Measurements from ENCODE around the gene FAM98C. TPM values are rescaled to one million over a fixed set of nuclear protein-coding genes. Genes with fewer than 3 reads are reported as not detected.
"Not testable (repeated sequence)": the region's sequence is repeated elsewhere in the genome, so short reads cannot be mapped to it uniquely, and the experiment has no call there.

The FAM98C gene
- total and polyA plus RNA-seq, 2 donors (not counting 1 experiment from before 2014, with no cell fraction given), result 44.1 to 73.5 TPM

DNA sequence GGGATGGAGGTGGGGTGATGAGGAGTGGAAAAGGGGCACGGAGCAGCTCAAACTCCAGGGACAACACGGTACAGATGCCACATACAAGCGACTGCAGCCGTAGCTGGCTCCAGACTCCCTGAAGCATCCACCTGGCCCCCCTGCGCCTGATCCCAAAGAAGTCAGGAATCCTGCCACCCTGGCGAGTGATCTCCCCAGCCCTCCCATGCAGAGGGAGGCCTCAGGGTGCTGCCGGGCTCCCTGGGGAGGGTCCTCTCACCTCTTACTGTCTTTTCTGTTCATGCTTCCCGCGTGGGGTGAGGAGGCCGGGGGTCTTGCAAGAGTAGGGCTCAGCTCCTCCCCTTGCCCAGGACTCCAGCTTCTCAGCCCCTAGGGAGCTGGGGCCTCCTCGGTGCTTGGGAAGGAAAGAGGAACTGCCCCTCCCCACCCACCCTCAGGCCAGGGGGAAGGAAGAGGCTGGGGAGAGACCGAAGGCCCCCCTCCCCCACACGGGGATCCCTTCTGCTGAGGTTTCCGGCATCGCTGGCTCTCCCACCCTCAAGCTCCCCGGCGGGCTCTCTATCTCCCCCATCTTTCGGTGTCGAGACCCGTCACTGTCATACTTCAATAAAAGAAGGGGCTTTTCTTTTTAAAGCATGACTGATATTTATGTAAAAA lies 23.0 kb downstream of the FAM98C start, which contains the start of gene RASGRP4:
RASGRP4 (minus strand) TSS at position 410 of the 657 bp plus-strand sequence; CDS start at position 282, 128 bp downstream.
- DNase-seq (peak; percentile 73), ATAC-seq (ENCODE audit: low read depth) (peak; percentile 71)
- Histone ChIP-seq H3K27ac (ENCODE audit: low read length in 2 of 2) (no peak within 1 kb of the TSS), H3K4me1 (ENCODE audit: control insufficient read depth in 2 of 2, insufficient read depth in 2 of 2, low read length in 2 of 2) (peaks cover 15 to 22% of the 10 kb centered on the region in 2 donors), H3K4me2 (replicated peaks; ENCODE audit: low read depth, low read length, poor library complexity, severe bottlenecking) (peak within 1 kb of the TSS; percentile 61), H4K20me1 (ENCODE audit: control insufficient read depth, insufficient read depth, low read length, poor library complexity, severe bottlenecking) (no peaks in the 10 kb centered on the region), H3K4me3 (ENCODE audit: control extremely low read depth in 1 of 5, extremely low read depth in 1 of 5, insufficient read depth in 1 of 5, low read depth in 2 of 5, low read length in 4 of 5) (peak within 1 kb of the TSS in 2 of 5 experiments; percentile 15 to 38), H2AFZ (ENCODE audit: insufficient read depth, low read depth, low read length, poor library complexity, severe bottlenecking) (peak within 1 kb of the TSS; percentile 56), H3K27me3 (replicated peaks in 1 of 4; ENCODE audit: control extremely low read depth in 1 of 4, control insufficient read depth in 3 of 4, insufficient read depth in 4 of 4, low read length in 3 of 4) (peaks cover 0 to 2% (median 0%) of the 10 kb centered on the region in 4 experiments), H3K79me2 (ENCODE audit: control insufficient read depth, insufficient read depth, low read length) (no peaks in the 10 kb centered on the region), H3K9ac (ENCODE audit: low read length) (no peak within 1 kb of the TSS), H3K36me3 (replicated peaks in 1 of 2; ENCODE audit: control extremely low read depth in 1 of 2, control insufficient read depth in 1 of 2, extremely low read depth in 1 of 2, insufficient read depth in 2 of 2, low read length in 1 of 2) (no peaks in the 10 kb centered on the region), H3K9me3 (ENCODE audit: control extremely low read depth in 1 of 3, control insufficient read depth in 2 of 3, insufficient read depth in 1 of 3, low read length in 2 of 3) (no peaks in the 10 kb centered on the region)
- peaks cover 13% of the 10 kb centered on the region for H3K27me3 Mint-ChIP-seq
- no peak within 1 kb of the TSS for H3K27ac Mint-ChIP-seq
- H3K4me3 Mint-ChIP-seq, result peak within 1 kb of the TSS; percentile 64
- H3K9me3 Mint-ChIP-seq (ENCODE audit: insufficient read depth), result no peaks in the 10 kb centered on the region
- intact Hi-C loops (cut with micrococcal nuclease), result no loop called here
- 28% methylated on average over 4 of the region's 20 CpGs for WGBS (ENCODE audit: insufficient coverage)
- POLR2A ChIA-PET, result interaction anchor here (0.6 kb wide), 1 partner anchor 507 kb away, joined by 3 read pairs; no protein-coding TSS in a partner anchor
- H3K4me1 Mint-ChIP-seq, result peaks cover 26% of the 10 kb centered on the region
- TF ChIP-seq, protein P1, sequence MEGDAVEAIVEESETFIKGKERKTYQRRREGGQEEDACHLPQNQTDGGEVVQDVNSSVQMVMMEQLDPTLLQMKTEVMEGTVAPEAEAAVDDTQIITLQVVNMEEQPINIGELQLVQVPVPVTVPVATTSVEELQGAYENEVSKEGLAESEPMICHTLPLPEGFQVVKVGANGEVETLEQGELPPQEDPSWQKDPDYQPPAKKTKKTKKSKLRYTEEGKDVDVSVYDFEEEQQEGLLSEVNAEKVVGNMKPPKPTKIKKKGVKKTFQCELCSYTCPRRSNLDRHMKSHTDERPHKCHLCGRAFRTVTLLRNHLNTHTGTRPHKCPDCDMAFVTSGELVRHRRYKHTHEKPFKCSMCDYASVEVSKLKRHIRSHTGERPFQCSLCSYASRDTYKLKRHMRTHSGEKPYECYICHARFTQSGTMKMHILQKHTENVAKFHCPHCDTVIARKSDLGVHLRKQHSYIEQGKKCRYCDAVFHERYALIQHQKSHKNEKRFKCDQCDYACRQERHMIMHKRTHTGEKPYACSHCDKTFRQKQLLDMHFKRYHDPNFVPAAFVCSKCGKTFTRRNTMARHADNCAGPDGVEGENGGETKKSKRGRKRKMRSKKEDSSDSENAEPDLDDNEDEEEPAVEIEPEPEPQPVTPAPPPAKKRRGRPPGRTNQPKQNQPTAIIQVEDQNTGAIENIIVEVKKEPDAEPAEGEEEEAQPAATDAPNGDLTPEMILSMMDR (IDR thresholded peaks at IDR 0.05), result no peak
- TF ChIP-seq EZH2 (IDR thresholded peaks at IDR 0.05; ENCODE audit: borderline replicate concordance, insufficient read depth, low read depth, low read length, poor library complexity, severe bottlenecking), result no peak
- CTCF ChIA-PET, result interaction anchor here (0.5 to 1.1 kb wide), 2 partner anchors 23 to 208 kb away, joined by 3 read pairs; partner anchors contain the start of gene FAM98C

DNA sequence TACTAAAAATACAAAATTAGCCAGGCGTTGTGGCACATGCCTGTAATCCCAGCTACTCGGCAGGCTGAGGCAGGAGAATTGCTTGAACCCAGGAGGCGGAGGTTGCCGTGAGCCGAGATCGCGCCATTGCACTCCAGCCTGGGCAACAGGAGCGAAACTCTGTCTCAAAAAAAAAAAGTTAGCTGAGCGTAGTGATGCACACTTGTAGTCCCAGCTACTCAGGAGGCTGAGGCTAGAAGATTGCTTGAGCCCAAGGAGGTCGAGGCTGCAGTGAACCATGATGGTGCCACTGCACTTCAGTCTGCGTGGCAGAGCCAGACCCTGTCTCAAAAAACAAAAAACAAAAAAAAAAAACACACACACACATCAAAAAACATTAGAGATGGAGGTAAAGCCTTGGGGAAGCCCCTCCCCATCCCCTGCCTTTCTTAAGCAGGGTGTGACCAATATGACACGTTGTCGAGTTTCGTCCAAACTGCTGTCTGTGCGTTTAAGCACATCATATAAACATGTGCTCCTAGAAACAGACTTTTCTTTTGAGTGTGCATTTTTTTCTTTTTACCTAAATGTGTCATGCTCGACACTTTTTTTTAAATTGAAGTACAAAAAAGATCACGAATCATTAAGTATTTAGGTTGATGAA lies 24.3 kb downstream of the FAM98C start:
- Mint-ChIP-seq H3K27me3 (peaks cover 13% of the 10 kb centered on the region), H3K4me1 (peaks cover 26% of the 10 kb centered on the region), H3K4me3 (peak overlapping the region; percentile 64)
- H4K20me1 ChIP-seq (ENCODE audit: control insufficient read depth, insufficient read depth, low read length, poor library complexity, severe bottlenecking); POLR2A ChIA-PET; H3K9me3 Mint-ChIP-seq (ENCODE audit: insufficient read depth); intact Hi-C loops (cut with micrococcal nuclease); H3K4me3 ChIP-seq (ENCODE audit: control extremely low read depth in 1 of 5, extremely low read depth in 1 of 5, insufficient read depth in 1 of 5, low read depth in 2 of 5, low read length in 4 of 5); H2AFZ ChIP-seq (ENCODE audit: insufficient read depth, low read depth, low read length, poor library complexity, severe bottlenecking); H3K9ac ChIP-seq (ENCODE audit: low read length); H3K79me2 ChIP-seq (ENCODE audit: control insufficient read depth, insufficient read depth, low read length); H3K27me3 ChIP-seq (replicated peaks in 1 of 4; ENCODE audit: control extremely low read depth in 1 of 4, control insufficient read depth in 3 of 4, insufficient read depth in 4 of 4, low read length in 3 of 4); H3K27ac Mint-ChIP-seq; ATAC-seq (ENCODE audit: low read depth); H3K27ac ChIP-seq (ENCODE audit: low read length in 2 of 2); H3K4me2 ChIP-seq (replicated peaks; ENCODE audit: low read depth, low read length, poor library complexity, severe bottlenecking); H3K36me3 ChIP-seq (replicated peaks in 1 of 2; ENCODE audit: control extremely low read depth in 1 of 2, control insufficient read depth in 1 of 2, extremely low read depth in 1 of 2, insufficient read depth in 2 of 2, low read length in 1 of 2); H3K9me3 ChIP-seq (ENCODE audit: control extremely low read depth in 1 of 3, control insufficient read depth in 2 of 3, insufficient read depth in 1 of 3, low read length in 2 of 3): not testable (repeated sequence)
- peak; percentile 43 for DNase-seq
- CTCF ChIA-PET, result interaction anchor here (1.1 kb wide), 1 partner anchor 23 kb away, joined by 3 read pairs; no protein-coding TSS in a partner anchor
- 54% methylated on average over 9 of the region's 17 CpGs for WGBS (ENCODE audit: insufficient coverage)
- H3K4me1 ChIP-seq (ENCODE audit: control insufficient read depth in 2 of 2, insufficient read depth in 2 of 2, low read length in 2 of 2), result peaks cover 15 to 22% of the 10 kb centered on the region in 2 donors

Measured in B cell (primary cell).